ENCODE measurements around the gene RAB41.
"Not testable (repeated sequence)": the region's sequence is repeated elsewhere in the genome, so short reads cannot be mapped to it uniquely, and the experiment has no call there.

RAB41 gene

GRCh38 chrX:70240751-70241150 is 41.2 kb upstream of the RAB41 start:
- Histone ChIP-seq H3K27ac (ENCODE audit: extremely low read depth, low read depth, low read length) (no peak overlapping the region), H3K4me1 (ENCODE audit: control insufficient read depth, insufficient read depth, low read length) (no peaks in the 10 kb centered on the region), H3K36me3 (ENCODE audit: control insufficient read depth in 2 of 2, insufficient read depth in 1 of 2, low read length in 2 of 2) (no peaks in the 10 kb centered on the region), H3K4me3 (ENCODE audit: low read depth, low read length) (no peak overlapping the region), H3K9me3 (ENCODE audit: control insufficient read depth, insufficient read depth, low read depth, low read length) (no peaks in the 10 kb centered on the region; the same call in 1 of the 2 replicates)
- CTCF ChIA-PET = interaction anchor here (0.6 kb wide), 1 partner anchor 343 kb away, joined by 3 read pairs; no protein-coding TSS in a partner anchor
- POLR2A ChIA-PET = no interaction called here
- TF ChIP-seq ZNF114 (tag by site-specific recombination; IDR thresholded peaks at IDR 0.05) (no peak), ZFP37 (tag by site-specific recombination; IDR thresholded peaks at IDR 0.05) (no peak), ZNF18 (tag by site-specific recombination; IDR thresholded peaks at IDR 0.05) (no peak), SP7 (tag by site-specific recombination; IDR thresholded peaks at IDR 0.05) (no peak)

DNA sequence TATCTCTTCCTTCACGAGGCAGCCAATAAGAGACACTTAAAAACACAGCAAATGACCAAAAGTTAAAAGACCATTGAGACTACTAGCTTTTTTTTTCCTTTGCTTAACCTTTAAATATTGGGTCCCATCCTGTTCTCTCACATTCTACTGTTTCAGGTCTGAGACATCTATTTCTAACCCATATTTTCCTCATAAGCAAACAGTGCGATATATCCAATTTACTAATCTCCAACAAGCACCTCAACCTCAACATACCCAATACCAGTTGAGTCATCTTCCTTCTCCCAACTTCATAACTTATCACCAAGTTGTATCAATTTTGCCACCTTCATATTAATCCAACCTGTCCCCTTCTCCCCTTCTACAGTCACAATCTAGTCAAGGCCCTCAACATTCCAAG is 40.5 kb upstream of the RAB41 start:
- TF ChIP-seq ZNF184 (tag by site-specific recombination; IDR thresholded peaks at IDR 0.05) = no peak
- no peak for TF ChIP-seq ZFP41 (tag by site-specific recombination; IDR thresholded peaks at IDR 0.05; ENCODE audit: borderline replicate concordance)
- Histone ChIP-seq H3K36me3 (ENCODE audit: control insufficient read depth in 2 of 2, insufficient read depth in 1 of 2, low read length in 2 of 2) (no peaks in the 10 kb centered on the region), H3K27ac (ENCODE audit: extremely low read depth, low read depth, low read length) (no peak overlapping the region), H3K9me3 (ENCODE audit: control insufficient read depth, insufficient read depth, low read depth, low read length) (no peaks in the 10 kb centered on the region; the same call in 1 of the 2 replicates), H3K4me3 (ENCODE audit: low read depth, low read length) (no peak overlapping the region), H3K4me1 (ENCODE audit: control insufficient read depth, insufficient read depth, low read length) (no peaks in the 10 kb centered on the region)
- ChIA-PET POLR2A (no interaction called here), CTCF (interaction anchor here (0.6 to 0.7 kb wide), 2 partner anchors 45 to 342 kb away, joined by 3 read pairs; no protein-coding TSS in a partner anchor)

DNA sequence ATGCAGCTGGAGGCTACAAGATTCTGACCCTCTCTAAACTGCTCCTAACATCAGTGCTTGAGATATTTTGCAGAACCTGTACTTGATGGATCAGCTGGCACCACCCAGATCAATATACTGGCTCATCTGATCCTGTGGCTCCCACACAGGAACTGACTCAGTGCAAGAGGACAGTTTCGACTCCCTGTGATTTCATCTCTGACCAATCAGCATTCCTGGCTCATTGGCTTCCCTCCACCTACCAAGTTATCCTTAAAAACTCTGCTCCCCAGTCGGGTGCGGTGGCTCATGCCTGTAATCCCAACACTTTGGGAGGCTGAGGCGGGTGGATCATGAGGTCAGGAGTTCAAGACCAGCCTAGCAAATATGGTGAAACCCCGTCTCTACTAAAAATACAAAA is 38.4 kb upstream of the RAB41 start:
- H3K27ac ChIP-seq (ENCODE audit: extremely low read depth, low read depth, low read length); H3K36me3 ChIP-seq (ENCODE audit: control insufficient read depth in 2 of 2, insufficient read depth in 1 of 2, low read length in 2 of 2); H3K4me3 ChIP-seq (ENCODE audit: low read depth, low read length); H3K9me3 ChIP-seq (ENCODE audit: control insufficient read depth, insufficient read depth, low read depth, low read length); CTCF ChIA-PET; POLR2A ChIA-PET; H3K4me1 ChIP-seq (ENCODE audit: control insufficient read depth, insufficient read depth, low read length): not testable (repeated sequence)

- CTCF ChIA-PET = no interaction called here
- Histone ChIP-seq H3K9me3 (ENCODE audit: control insufficient read depth, insufficient read depth, low read depth, low read length) (no peaks in the 10 kb centered on the region; the same call in 1 of the 2 replicates), H3K4me1 (ENCODE audit: control insufficient read depth, insufficient read depth, low read length) (no peaks in the 10 kb centered on the region), H3K36me3 (ENCODE audit: control insufficient read depth in 2 of 2, insufficient read depth in 1 of 2, low read length in 2 of 2) (no peaks in the 10 kb centered on the region), H3K4me3 (ENCODE audit: low read depth, low read length) (no peak overlapping the region), H3K27ac (ENCODE audit: extremely low read depth, low read depth, low read length) (no peak overlapping the region)
- POLR2A ChIA-PET = no interaction called here
- TF ChIP-seq ZNF169 (tag by site-specific recombination; IDR thresholded peaks at IDR 0.05) (no peak), ZNF707 (tag by site-specific recombination; IDR thresholded peaks at IDR 0.05) (no peak), ZNF426 (tag by site-specific recombination; IDR thresholded peaks at IDR 0.05) (no peak), TRIM28 (IDR thresholded peaks at IDR 0.05; ENCODE audit: borderline replicate concordance, low read length) (no peak), ZBTB20 (tag by site-specific recombination; IDR thresholded peaks at IDR 0.05) (no peak), ZFP69B (tag by site-specific recombination; IDR thresholded peaks at IDR 0.05) (no peak), BCL11B (tag by site-specific recombination; IDR thresholded peaks at IDR 0.05; ENCODE audit: low read depth) (no peak), ZNF549 (tag by site-specific recombination; IDR thresholded peaks at IDR 0.05) (no peak), SP2 (tag by site-specific recombination; IDR thresholded peaks at IDR 0.05) (no peak), ZNF692 (tag by site-specific recombination; IDR thresholded peaks at IDR 0.05) (no peak), ZNF24 (tag by site-specific recombination; IDR thresholded peaks at IDR 0.05) (no peak), ZNF391 (tag by site-specific recombination; IDR thresholded peaks at IDR 0.05; ENCODE audit: borderline replicate concordance, low read depth) (no peak), ZNF670 (tag by site-specific recombination; IDR thresholded peaks at IDR 0.05; ENCODE audit: low read depth) (no peak)
- TF ChIP-seq, protein P1, sequence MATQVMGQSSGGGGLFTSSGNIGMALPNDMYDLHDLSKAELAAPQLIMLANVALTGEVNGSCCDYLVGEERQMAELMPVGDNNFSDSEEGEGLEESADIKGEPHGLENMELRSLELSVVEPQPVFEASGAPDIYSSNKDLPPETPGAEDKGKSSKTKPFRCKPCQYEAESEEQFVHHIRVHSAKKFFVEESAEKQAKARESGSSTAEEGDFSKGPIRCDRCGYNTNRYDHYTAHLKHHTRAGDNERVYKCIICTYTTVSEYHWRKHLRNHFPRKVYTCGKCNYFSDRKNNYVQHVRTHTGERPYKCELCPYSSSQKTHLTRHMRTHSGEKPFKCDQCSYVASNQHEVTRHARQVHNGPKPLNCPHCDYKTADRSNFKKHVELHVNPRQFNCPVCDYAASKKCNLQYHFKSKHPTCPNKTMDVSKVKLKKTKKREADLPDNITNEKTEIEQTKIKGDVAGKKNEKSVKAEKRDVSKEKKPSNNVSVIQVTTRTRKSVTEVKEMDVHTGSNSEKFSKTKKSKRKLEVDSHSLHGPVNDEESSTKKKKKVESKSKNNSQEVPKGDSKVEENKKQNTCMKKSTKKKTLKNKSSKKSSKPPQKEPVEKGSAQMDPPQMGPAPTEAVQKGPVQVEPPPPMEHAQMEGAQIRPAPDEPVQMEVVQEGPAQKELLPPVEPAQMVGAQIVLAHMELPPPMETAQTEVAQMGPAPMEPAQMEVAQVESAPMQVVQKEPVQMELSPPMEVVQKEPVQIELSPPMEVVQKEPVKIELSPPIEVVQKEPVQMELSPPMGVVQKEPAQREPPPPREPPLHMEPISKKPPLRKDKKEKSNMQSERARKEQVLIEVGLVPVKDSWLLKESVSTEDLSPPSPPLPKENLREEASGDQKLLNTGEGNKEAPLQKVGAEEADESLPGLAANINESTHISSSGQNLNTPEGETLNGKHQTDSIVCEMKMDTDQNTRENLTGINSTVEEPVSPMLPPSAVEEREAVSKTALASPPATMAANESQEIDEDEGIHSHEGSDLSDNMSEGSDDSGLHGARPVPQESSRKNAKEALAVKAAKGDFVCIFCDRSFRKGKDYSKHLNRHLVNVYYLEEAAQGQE (tag by site-specific recombination; IDR thresholded peaks at IDR 0.05) = no peak
Measured at GRCh38 chrX:70244881-70245280, 37.1 kb upstream of the RAB41 start.

All from HEK293 (cell line).